BE2C (cell line): ENCODE results near the gene REXO1.

Experiments
- DNase-seq: peaks from one replicate; pipeline ENCODE4 v3.0.0-alpha.2; 2020
- H3K27me3 ChIP-seq: fragments of 250-450 bp; sonication (Bioruptor Pico); 2 replicates; pipeline ENCODE4 v1.5.1; 2020; ENCODE audit warnings: mild to moderate bottlenecking
- H3K36me3 ChIP-seq: fragments of 250-450 bp; sonication (Bioruptor Pico); 2 replicates; pipeline ENCODE4 v1.5.1; 2020; ENCODE audit warnings: mild to moderate bottlenecking
- H3K4me1 ChIP-seq: fragments of 250-450 bp; sonication (Bioruptor Pico); 2 replicates; pipeline ENCODE4 v1.5.1; 2020
- H3K4me3 ChIP-seq: 2 replicates; pipeline ENCODE4 v1.5.1; 2011; ENCODE audit warnings: low read depth, low read length
- H3K9me3 ChIP-seq: fragments of 250-450 bp; sonication (Bioruptor Pico); 2 replicates; pipeline ENCODE4 v1.5.1; 2020
- CTCF ChIP-seq: IDR thresholded peaks from 2 replicates; pipeline ENCODE4 v1.5.1; 2012; ENCODE audit warnings: mild to moderate bottlenecking, low read depth, low read length

Gene REXO1

GRCh38 chr19:1828279-1829238, 19.7 kb downstream of the REXO1 start:
- Histone ChIP-seq H3K4me1 (peaks cover 5% of the 10 kb centered on the region; the same call in 1 of the 2 replicates), H3K27me3 (no peaks in the 10 kb centered on the region), H3K4me3 (no peak overlapping the region), H3K36me3 (peaks cover 52% of the 10 kb centered on the region), H3K9me3 (no peaks in the 10 kb centered on the region)
- DNase-seq = no peak
- no peak for TF ChIP-seq CTCF

GRCh38 chr19:1827566-1828278, 20.6 kb downstream of the REXO1 start:
- no peak for TF ChIP-seq CTCF
- H3K4me3 ChIP-seq = no peak overlapping the region
- no peaks in the 10 kb centered on the region for H3K9me3 ChIP-seq
- peaks cover 5% of the 10 kb centered on the region; the same call in 1 of the 2 replicates for H3K4me1 ChIP-seq
- no peaks in the 10 kb centered on the region for H3K27me3 ChIP-seq
- H3K36me3 ChIP-seq = peaks cover 60% of the 10 kb centered on the region
- no peak for DNase-seq

GRCh38 chr19:1826557-1827521, 21.4 kb downstream of the REXO1 start:
- Histone ChIP-seq H3K4me3 (no peak overlapping the region), H3K4me1 (peaks cover 5% of the 10 kb centered on the region; the same call in 1 of the 2 replicates), H3K9me3 (no peaks in the 10 kb centered on the region), H3K27me3 (no peaks in the 10 kb centered on the region), H3K36me3 (peaks cover 69% of the 10 kb centered on the region)
- no peak for DNase-seq
- TF ChIP-seq CTCF = no peak

GRCh38 chr19:1825909-1826556, 22.2 kb downstream of the REXO1 start:
- Histone ChIP-seq H3K4me3 (no peak overlapping the region), H3K4me1 (peaks cover 5% of the 10 kb centered on the region; the same call in 1 of the 2 replicates), H3K36me3 (peaks cover 75% of the 10 kb centered on the region), H3K27me3 (no peaks in the 10 kb centered on the region), H3K9me3 (no peaks in the 10 kb centered on the region)
- peak; percentile 89 for DNase-seq
- peak; percentile 90 for TF ChIP-seq CTCF

GRCh38 chr19:1824252-1824622, 24.0 kb downstream of the REXO1 start:
- no peak overlapping the region for H3K4me3 ChIP-seq
- H3K4me1 ChIP-seq = peaks cover 5% of the 10 kb centered on the region; the same call in 1 of the 2 replicates
- H3K9me3 ChIP-seq = no peaks in the 10 kb centered on the region
- no peaks in the 10 kb centered on the region for H3K27me3 ChIP-seq
- TF ChIP-seq CTCF = no peak
- DNase-seq = no peak
- H3K36me3 ChIP-seq = peaks cover 80% of the 10 kb centered on the region
